Panc1 (cell line): ENCODE results near the gene DNM3.

Experiments used
- CTCF ChIP-seq: fragments of 450-650 bp; IDR thresholded peaks from 2 replicates; pipeline ENCODE4 v1.5.1; 2017; ENCODE audit warnings: mild to moderate bottlenecking
- POLR2AphosphoS5 ChIP-seq: IDR thresholded peaks from 2 replicates; pipeline ENCODE4 v1.6.1; 2012; ENCODE audit warnings: mild to moderate bottlenecking, low read depth, low read length, moderate library complexity

GRCh38 chr1:172238158-172238557 lies 396.9 kb downstream of the DNM3 start:
- TF ChIP-seq CTCF (no peak), POLR2AphosphoS5 (no peak)
